ENCODE results near the gene CMBL. TPM values are rescaled to one million over a fixed set of nuclear protein-coding genes. Genes with fewer than 3 reads are reported as not detected.

Gene CMBL
- total RNA-seq = 3.4 and 5.9 TPM in 2 replicates

DNA sequence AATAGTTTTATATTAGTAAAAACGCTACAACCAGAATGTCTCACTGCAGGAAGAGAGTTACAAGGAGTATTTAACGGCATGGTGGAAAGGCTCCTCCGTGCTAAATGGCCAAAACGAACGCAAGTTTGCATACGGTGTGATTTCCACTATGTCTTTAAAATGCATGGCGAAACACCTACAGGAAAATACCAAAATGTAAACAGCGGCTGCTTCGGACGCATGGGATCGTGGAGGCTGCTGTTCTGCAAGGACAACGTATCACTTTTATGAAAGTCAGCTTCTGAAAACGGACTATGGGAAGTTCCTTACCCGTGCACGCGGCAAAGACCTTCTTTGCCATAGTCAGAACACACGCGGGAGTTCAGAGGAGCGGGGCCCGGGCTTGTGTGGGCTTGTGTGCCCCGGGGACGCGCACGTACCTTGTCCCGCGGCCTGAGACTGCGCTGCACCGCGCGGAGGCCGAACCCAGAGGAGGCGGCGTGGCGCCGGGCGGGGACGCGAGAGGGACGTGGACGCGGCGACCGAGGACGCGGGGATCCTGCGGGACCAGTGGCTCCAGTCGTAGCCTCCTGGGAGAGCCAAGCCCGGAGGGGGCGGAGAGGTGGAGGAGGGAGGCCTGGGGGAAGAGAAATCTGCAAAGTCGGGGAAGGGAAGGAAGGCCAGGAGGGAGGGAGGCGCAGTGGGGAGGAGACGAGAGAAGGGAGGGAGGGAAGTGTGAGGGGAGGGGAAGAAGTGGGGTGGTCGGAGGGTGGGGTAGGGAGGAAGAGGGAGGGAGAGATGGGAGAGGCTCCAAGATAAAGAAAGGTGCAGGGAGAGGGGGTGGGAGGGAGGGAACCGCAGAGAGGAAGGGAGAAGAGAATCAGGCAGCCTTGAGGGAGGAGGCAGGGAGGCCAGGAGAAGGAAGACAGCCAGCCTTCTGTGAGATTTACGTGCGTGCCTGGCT lies at the start of gene CMBL:
TSS of gene CMBL (minus strand) at position 697 of the 943 bp plus-strand sequence. CDS start 17,140 bp downstream, outside the sequence.

DNA sequence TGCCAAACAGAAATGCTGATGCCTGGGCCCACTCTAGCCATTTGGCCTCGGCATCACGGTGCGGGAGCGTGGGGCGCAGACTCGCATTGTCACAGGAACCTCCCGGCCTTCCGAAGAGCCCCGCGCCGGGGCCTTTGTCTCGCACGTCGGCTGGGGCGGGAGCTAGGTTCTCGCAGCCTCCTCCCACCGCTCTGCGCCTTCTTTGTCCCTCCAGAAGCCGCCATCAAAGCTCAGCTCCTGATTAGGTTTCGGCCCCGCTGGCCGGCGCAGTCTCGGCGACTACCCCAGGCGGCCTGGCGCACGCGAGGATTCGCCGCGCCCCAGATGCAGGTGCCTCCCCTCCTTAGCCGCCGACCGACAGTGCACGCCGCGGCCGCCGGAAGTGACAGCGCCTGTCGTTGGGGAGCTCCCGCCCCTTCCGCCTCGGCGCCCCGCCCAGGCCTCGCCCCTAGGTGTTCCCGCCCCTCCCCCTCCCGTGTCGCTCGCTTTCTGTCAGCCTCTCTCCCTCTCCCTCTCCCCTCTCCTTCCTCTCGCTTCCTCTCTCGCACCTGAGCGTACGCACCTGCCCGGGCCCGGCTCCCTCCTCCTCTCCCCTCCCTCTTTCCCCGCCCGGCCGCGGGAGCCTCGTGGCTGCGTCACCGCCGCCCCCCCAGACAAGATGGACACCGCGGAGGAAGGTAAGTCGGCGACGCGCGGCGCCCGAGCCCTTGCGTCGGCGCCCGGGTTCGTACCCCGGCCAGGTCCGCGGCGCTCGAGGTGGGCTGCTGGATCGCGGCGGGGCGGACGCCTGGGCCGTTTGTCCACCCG lies 45.7 kb upstream of the CMBL start, which contains the start of gene MARCHF6:
TSS of gene MARCHF6 (plus strand) at position 455 of the 807 bp plus-strand sequence. CDS start at position 659, 204 bp downstream.

DNA sequence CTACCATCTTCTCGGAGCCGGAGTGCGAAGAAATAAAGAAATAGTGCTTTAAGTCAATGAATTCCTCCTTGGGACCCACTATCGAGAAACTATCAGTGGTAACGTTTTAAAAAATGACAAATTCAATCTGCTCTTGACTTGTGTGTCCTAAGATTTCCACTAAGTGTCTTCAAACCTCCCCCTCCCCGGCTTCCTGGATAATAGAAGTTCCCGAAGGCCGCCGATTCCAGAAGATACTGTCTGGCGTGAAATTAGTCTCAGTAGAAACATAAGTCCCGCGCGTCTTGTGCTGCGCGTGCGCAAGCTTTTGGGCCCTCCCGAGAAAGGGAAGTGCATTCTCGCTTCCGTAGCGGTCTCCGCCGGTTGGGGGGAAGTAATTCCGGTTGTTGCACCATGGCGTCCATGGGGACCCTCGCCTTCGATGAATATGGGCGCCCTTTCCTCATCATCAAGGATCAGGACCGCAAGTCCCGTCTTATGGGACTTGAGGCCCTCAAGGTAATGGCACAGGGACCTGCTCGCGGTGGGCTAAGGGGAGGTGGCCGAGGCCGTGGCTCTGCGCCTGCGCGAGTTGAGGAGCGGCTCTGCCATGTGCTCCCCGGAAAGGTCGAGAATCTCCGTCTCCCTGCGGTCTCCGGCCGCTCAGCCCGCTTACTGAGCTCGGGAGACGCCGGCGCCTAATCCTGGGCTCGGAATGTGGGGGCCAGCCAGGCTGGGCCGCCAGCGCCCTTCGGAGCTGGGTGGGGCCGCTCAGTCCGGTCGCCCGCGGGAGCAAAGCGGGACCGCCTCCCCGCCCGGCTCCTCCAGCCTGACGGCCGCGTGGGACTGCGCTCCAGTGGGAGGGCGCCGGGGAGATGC lies 57.5 kb downstream of the CMBL start, which contains the start of gene CCT5:
TSS of gene CCT5 (plus strand) at position 333 of the 858 bp plus-strand sequence. CDS start at position 394, 61 bp downstream.

Other genes with a start within 250 kb of the CMBL start
- 15.6 and 20.8 TPM in 2 replicates for gene ATPSCKMT, start 58.0 kb downstream of the CMBL start, total RNA-seq
- gene CCT5, start 57.6 kb downstream of the CMBL start, total RNA-seq = 432 and 468 TPM in 2 replicates
- gene MARCHF6, start 45.8 kb upstream of the CMBL start, total RNA-seq = 19.0 and 69.4 TPM in 2 replicates
- gene ROPN1L, start 134.0 kb upstream of the CMBL start, total RNA-seq = 0.45 and 1.3 TPM in 2 replicates

Measured in bronchus fibroblast of lung (primary cell).